HCT116 (cell line): ENCODE measurements around the gene ERVV-1. TPM values are rescaled to one million over a fixed set of nuclear protein-coding genes. Genes with fewer than 3 reads are reported as not detected.

Experiments used
- ATAC-seq: fragments of 200-7000 bp; cut with Tn5 transposase; 2 replicates; pipeline ENCODE4 v1.9.1; 2020; ENCODE audit warnings: mild to moderate bottlenecking, moderate library complexity
- BruUV-seq: library from RNA; stranded (reverse); fragments of 400-500 nt; replicated peaks from 2 replicates; lab custom pipeline; 2021; lab: Mats Ljungman, UMichigan
- CTCF ChIA-PET: fragments of 300-600 bp; sonication (Branson Sonifier 250); formaldehyde crosslinking; loops from one replicate; lab custom pipeline; 2021; ENCODE audit warnings: antibody characterized with exemption; lab: Charles Lee
- POLR2A ChIA-PET: fragments of 300-600, 350-600 bp; sonication (Branson Sonifier 250); formaldehyde crosslinking; loops from one replicate; lab custom pipeline; 2021; ENCODE audit warnings: antibody characterized with exemption; lab: Charles Lee
- RAD21 ChIA-PET, 2 experiments: fragments of 300-600 bp; sonication (Branson Sonifier 250); formaldehyde crosslinking; loops; one replicate each; lab custom pipeline; 2023; ENCODE audit warnings: low total read pairs in 2 of 2; ENCODE audit not compliant: uncharacterized antibody in 2 of 2, unreplicated experiment in 2 of 2, low non-redundant PET in 1 of 2; lab: Charles Lee
- DNase-seq: peaks from one replicate; pipeline ENCODE4 v3.0.0-alpha.2; 2010; ENCODE audit warnings: low read depth, low spot score
- H2AFZ ChIP-seq: fragments of 200-600 bp; shearing (Covaris generic), sonication (generic); 2 replicates; pipeline ENCODE4 v1.6.1; 2017; ENCODE audit warnings: low read depth, mixed run types, mixed read lengths, antibody characterized with exemption, low read length; ENCODE audit not compliant: poor library complexity, severe bottlenecking
- H3K27ac ChIP-seq: 2 replicates; pipeline ENCODE4 v1.5.1; 2012; ENCODE audit warnings: low read depth, low read length
- H3K27me3 ChIP-seq: fragments of 200-600 bp; sonication (generic); 2 replicates; pipeline ENCODE4 v1.6.1; 2016; ENCODE audit warnings: mixed run types, low read length, mixed read lengths; ENCODE audit not compliant: insufficient read depth
- H3K36me3 ChIP-seq, 2 experiments: fragments of 200-500 bp in 1 of 2; fragments of 200-600 bp in 1 of 2; sonication (Bioruptor generic) in 1 of 2; sonication (generic) in 1 of 2; 2 replicates each; pipeline versions ENCODE4 v1.5.1 to v1.6.1; 2014 to 2016; ENCODE audit warnings: low read length in 2 of 2, inconsistent platforms in 1 of 2, mixed read lengths in 1 of 2, mixed run types in 1 of 2; ENCODE audit not compliant: insufficient read depth in 2 of 2, control insufficient read depth in 1 of 2
- H3K4me1 ChIP-seq, 2 experiments: fragments of 200-600 bp in 1 of 2; sonication (generic) in 1 of 2; 2 replicates each; pipeline versions ENCODE4 v1.5.1 to v1.6.1; 2012 to 2017; ENCODE audit warnings: low read length in 2 of 2, inconsistent platforms in 1 of 2, mild to moderate bottlenecking in 1 of 2, mixed read lengths in 1 of 2, mixed run types in 1 of 2, moderate library complexity in 1 of 2; ENCODE audit not compliant: insufficient read depth in 2 of 2, control insufficient read depth in 1 of 2
- H3K4me2 ChIP-seq: fragments of 200-600 bp; sonication (generic); 2 replicates; pipeline ENCODE4 v1.6.1; 2017; ENCODE audit warnings: mixed run types, low read length, mixed read lengths
- H3K4me3 ChIP-seq, 2 experiments: fragments of 200-600 bp in 1 of 2; sonication (generic) in 1 of 2; replicated peaks in 1 of 2; 2 replicates each; pipeline ENCODE4 v1.5.1; 2011 to 2016; ENCODE audit warnings: low read length in 2 of 2, control low read depth in 1 of 2, low read depth in 1 of 2, mild to moderate bottlenecking in 1 of 2, mixed read lengths in 1 of 2, mixed run types in 1 of 2
- H3K79me2 ChIP-seq: fragments of 200-600 bp; sonication (generic); 2 replicates; pipeline ENCODE4 v1.6.1; 2017; ENCODE audit warnings: mild to moderate bottlenecking, mixed run types, low read length, moderate library complexity, mixed read lengths; ENCODE audit not compliant: insufficient read depth
- H3K9ac ChIP-seq: fragments of 200-600 bp; sonication (generic); 2 replicates; pipeline ENCODE4 v1.6.1; 2016; ENCODE audit warnings: low read length, mixed read lengths
- H3K9me2 ChIP-seq: fragments of 200-600 bp; sonication (generic), shearing (Covaris generic); 2 replicates; pipeline ENCODE4 v1.6.1; 2017; ENCODE audit warnings: mixed run types, mild to moderate bottlenecking, moderate library complexity; ENCODE audit not compliant: insufficient read depth
- H3K9me3 ChIP-seq, 2 experiments: fragments of 200-500 bp in 1 of 2; fragments of 200-600 bp in 1 of 2; sonication (Bioruptor generic) in 1 of 2; sonication (generic) in 1 of 2; 2 replicates each; pipeline ENCODE4 v1.6.1; 2014 to 2017; ENCODE audit warnings: low read length in 2 of 2, mixed read lengths in 2 of 2, inconsistent platforms in 1 of 2, low read depth in 1 of 2, mild to moderate bottlenecking in 1 of 2, mixed run types in 1 of 2, moderate library complexity in 1 of 2; ENCODE audit not compliant: control insufficient read depth in 1 of 2, insufficient read depth in 1 of 2
- H4K20me1 ChIP-seq: fragments of 200-600 bp; sonication (generic), shearing (Covaris generic); 2 replicates; pipeline ENCODE4 v1.6.1; 2017; ENCODE audit warnings: mixed run types, mild to moderate bottlenecking, moderate library complexity; ENCODE audit not compliant: insufficient read depth
- CBX3 ChIP-seq: IDR thresholded peaks from 2 replicates; pipeline ENCODE4 v1.6.1; 2012; ENCODE audit warnings: low read depth
- CEBPB ChIP-seq: IDR thresholded peaks from 2 replicates; pipeline ENCODE4 v1.6.1; 2012; ENCODE audit warnings: low read depth
- CTCF ChIP-seq, 3 experiments: fragments of 200-600 bp in 1 of 3; sonication (generic) in 1 of 3; IDR thresholded peaks in 2 of 3; conservative IDR thresholded peaks in 1 of 3; 2 replicates each; pipeline ENCODE4 v1.5.1; 2012 to 2017; ENCODE audit warnings: low read depth in 2 of 3, low read length in 2 of 3, antibody characterized with exemption in 1 of 3, borderline replicate concordance in 1 of 3, control low read depth in 1 of 3, mild to moderate bottlenecking in 1 of 3, mixed read lengths in 1 of 3, mixed run types in 1 of 3, moderate library complexity in 1 of 3; ENCODE audit not compliant: insufficient read depth in 1 of 3
- EGR1 ChIP-seq: IDR thresholded peaks from 2 replicates; pipeline ENCODE4 v1.6.1; 2012; ENCODE audit warnings: low read depth
- ELF1 ChIP-seq: IDR thresholded peaks from 2 replicates; pipeline ENCODE4 v1.6.1; 2012; ENCODE audit warnings: low read depth, borderline replicate concordance
- EZH2 ChIP-seq: fragments of 200-600 bp; sonication (generic); IDR thresholded peaks from 2 replicates; pipeline ENCODE4 v1.6.1; 2017; ENCODE audit warnings: antibody characterized with exemption, mixed run types
- FOSL1 ChIP-seq: IDR thresholded peaks from 2 replicates; pipeline ENCODE4 v1.6.1; 2012; ENCODE audit warnings: low read depth
- MAX ChIP-seq: IDR thresholded peaks from 2 replicates; pipeline ENCODE4 v1.6.1; 2012
- POLR2A ChIP-seq: IDR thresholded peaks from 2 replicates; pipeline ENCODE4 v1.7.0; 2011; ENCODE audit warnings: borderline replicate concordance; ENCODE audit not compliant: insufficient read depth, insufficient read length; ENCODE audit errors: extremely low read depth
- POLR2AphosphoS5 ChIP-seq: IDR thresholded peaks from 2 replicates; pipeline ENCODE4 v1.6.1; 2011; ENCODE audit warnings: mild to moderate bottlenecking, low read depth, low read length, moderate library complexity
- RAD21 ChIP-seq: IDR thresholded peaks from 2 replicates; pipeline ENCODE4 v1.6.1; 2012; ENCODE audit warnings: low read depth, mild to moderate bottlenecking
- REST ChIP-seq: IDR thresholded peaks from 2 replicates; pipeline ENCODE4 v1.6.1; 2012; ENCODE audit warnings: low read depth
- SIN3A ChIP-seq: IDR thresholded peaks from 2 replicates; pipeline ENCODE4 v1.6.1; 2012; ENCODE audit warnings: low read depth
- SP1 ChIP-seq: IDR thresholded peaks from 2 replicates; pipeline ENCODE4 v1.6.1; 2012; ENCODE audit warnings: low read depth
- SRF ChIP-seq: IDR thresholded peaks from 2 replicates; pipeline ENCODE4 v1.6.1; 2012; ENCODE audit warnings: low read depth
- TCF7L2 ChIP-seq: IDR thresholded peaks from 2 replicates; pipeline ENCODE4 v1.7.0; 2011; ENCODE audit warnings: borderline replicate concordance, inconsistent platforms; ENCODE audit not compliant: insufficient read depth, insufficient read length; ENCODE audit errors: extremely low read depth
- YY1 ChIP-seq: IDR thresholded peaks from 2 replicates; pipeline ENCODE4 v1.6.1; 2011; ENCODE audit warnings: low read length, low read depth, moderate library complexity, mild to moderate bottlenecking; ENCODE audit not compliant: insufficient replicate concordance; ENCODE audit errors: extremely low read depth
- ZBTB33 ChIP-seq: IDR thresholded peaks from 2 replicates; pipeline ENCODE4 v1.6.1; 2011; ENCODE audit warnings: mild to moderate bottlenecking, low read length, moderate library complexity; ENCODE audit not compliant: insufficient replicate concordance; ENCODE audit errors: extremely low read depth
- ZFX ChIP-seq: fragments of 450-650 bp; IDR thresholded peaks from 2 replicates; pipeline ENCODE4 v1.6.1; 2017
- ZNF274 ChIP-seq: fragments of 200-500 bp; sonication (Bioruptor generic); IDR thresholded peaks from 2 replicates; pipeline ENCODE4 v1.6.1; 2014; ENCODE audit warnings: mild to moderate bottlenecking, low read depth, low read length, inconsistent platforms
- intact Hi-C: fragments of 100-400 bp; cut with micrococcal nuclease; formaldehyde crosslinking; loops from 2 replicates; pipeline ENCODE4 v1.10.0; 2022
- total RNA-seq: library from RNA; stranded (reverse); gene quantifications from one replicate; pipeline ENCODE4 v1.2.1, GENCODE V29; 2021; ENCODE audit not compliant: unreplicated experiment

The ERVV-1 gene
- total RNA-seq, 1 experiment from 2014 or later, result not detected

GRCh38 chr19:53007200-53007599 lies 6.5 kb upstream of the ERVV-1 start:
- Histone ChIP-seq H3K36me3 (no peaks in the 10 kb centered on the region), H3K4me3 (no peak overlapping the region), H3K4me2 (no peak overlapping the region), H3K27me3 (no peaks in the 10 kb centered on the region), H3K9ac (no peak overlapping the region), H3K4me1 (no peaks in the 10 kb centered on the region), H3K79me2 (no peaks in the 10 kb centered on the region), H3K9me3 (peaks cover 0 to 3% of the 10 kb centered on the region in 2 experiments; a peak in 2 of 4 replicates), H3K9me2 (no peaks in the 10 kb centered on the region), H2AFZ (no peak overlapping the region), H3K27ac (no peak overlapping the region), H4K20me1 (no peaks in the 10 kb centered on the region)
- ChIA-PET RAD21 (no interaction called here), CTCF (no interaction called here), POLR2A (no interaction called here)
- no peak for TF ChIP-seq SRF
- no peak for TF ChIP-seq POLR2A
- TF ChIP-seq REST, result no peak
- no peak for TF ChIP-seq FOSL1
- TF ChIP-seq CBX3, result no peak
- TF ChIP-seq RAD21, result no peak
- TF ChIP-seq SP1, result no peak
- TF ChIP-seq ZNF274, result no peak
- no peak for TF ChIP-seq ZBTB33
- no peak for TF ChIP-seq CTCF (IDR thresholded peaks at IDR 0.05 in 2 of 3, conservative IDR thresholded peaks at IDR 0.05 in 1 of 3; ENCODE audit: borderline replicate concordance in 1 of 3, insufficient read depth in 1 of 3, low read depth in 2 of 3, low read length in 2 of 3)
- TF ChIP-seq ZFX, result no peak
- no peak for TF ChIP-seq CEBPB
- TF ChIP-seq TCF7L2, result no peak
- no peak for TF ChIP-seq ELF1
- no peak for TF ChIP-seq MAX
- TF ChIP-seq EGR1, result no peak
- TF ChIP-seq YY1, result no peak
- TF ChIP-seq EZH2, result no peak
- no peak for TF ChIP-seq SIN3A
- TF ChIP-seq POLR2AphosphoS5, result no peak
- DNase-seq (no peak), ATAC-seq (no peak)
- intact Hi-C loops, result no loop called here
- BruUV-seq, result no TSS peak
